ENCODE measurements around the gene TNRC18.

- TF ChIP-seq, protein P1, sequence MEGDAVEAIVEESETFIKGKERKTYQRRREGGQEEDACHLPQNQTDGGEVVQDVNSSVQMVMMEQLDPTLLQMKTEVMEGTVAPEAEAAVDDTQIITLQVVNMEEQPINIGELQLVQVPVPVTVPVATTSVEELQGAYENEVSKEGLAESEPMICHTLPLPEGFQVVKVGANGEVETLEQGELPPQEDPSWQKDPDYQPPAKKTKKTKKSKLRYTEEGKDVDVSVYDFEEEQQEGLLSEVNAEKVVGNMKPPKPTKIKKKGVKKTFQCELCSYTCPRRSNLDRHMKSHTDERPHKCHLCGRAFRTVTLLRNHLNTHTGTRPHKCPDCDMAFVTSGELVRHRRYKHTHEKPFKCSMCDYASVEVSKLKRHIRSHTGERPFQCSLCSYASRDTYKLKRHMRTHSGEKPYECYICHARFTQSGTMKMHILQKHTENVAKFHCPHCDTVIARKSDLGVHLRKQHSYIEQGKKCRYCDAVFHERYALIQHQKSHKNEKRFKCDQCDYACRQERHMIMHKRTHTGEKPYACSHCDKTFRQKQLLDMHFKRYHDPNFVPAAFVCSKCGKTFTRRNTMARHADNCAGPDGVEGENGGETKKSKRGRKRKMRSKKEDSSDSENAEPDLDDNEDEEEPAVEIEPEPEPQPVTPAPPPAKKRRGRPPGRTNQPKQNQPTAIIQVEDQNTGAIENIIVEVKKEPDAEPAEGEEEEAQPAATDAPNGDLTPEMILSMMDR (IDR thresholded peaks at IDR 0.05) = no peak
- TF ChIP-seq POLR2A (IDR thresholded peaks at IDR 0.05) = no peak
Measured at GRCh38 chr7:5382281-5382892, 41.2 kb downstream of the TNRC18 start.

Data from lower leg skin (tissue), 3 donors.